ENCODE data around the gene CTDNEP1.
"Not testable (repeated sequence)": the region's sequence is repeated elsewhere in the genome, so short reads cannot be mapped to it uniquely, and the experiment has no call there.

The CTDNEP1 gene

DNA sequence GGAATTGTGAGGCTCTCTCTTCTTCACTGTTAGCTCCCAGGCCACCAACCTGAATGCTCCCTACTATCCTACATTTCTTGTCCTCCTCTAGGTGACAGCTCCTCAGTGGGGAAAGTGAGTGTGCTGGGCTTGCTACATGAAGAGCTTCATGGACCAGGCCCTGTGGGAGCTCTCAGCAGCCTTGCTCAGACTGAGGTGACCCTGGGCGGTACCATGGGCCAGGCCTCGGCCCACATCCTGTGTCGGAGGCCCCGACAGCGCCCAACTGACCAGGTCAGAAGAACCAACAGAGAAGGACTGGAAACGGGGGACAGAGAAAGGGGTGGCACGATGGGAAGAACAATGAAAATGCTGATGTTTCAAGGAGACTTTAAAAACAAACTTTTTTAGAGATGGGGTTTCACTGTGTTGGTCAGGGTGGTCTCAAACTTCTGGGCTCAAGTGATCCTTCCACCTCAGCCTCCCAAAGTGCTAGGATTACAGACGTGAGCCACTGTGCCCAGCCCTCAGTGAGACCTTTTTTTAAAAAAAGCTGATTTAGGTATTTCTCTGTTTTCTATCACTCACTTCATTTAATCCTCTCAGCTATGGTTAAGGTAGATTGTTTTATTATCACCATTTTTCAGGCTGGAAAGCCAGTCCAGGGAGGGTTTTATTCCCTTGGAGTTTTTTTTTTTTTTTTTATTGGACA is 5.4 kb upstream of the CTDNEP1 start:
- Histone ChIP-seq H3K36me3 (ENCODE audit: control insufficient read depth, insufficient read depth, low read length) (peaks cover 60% of the 10 kb centered on the region), H3K9ac (ENCODE audit: low read length) (no peak overlapping the region), H3K27me3 (ENCODE audit: control insufficient read depth, insufficient read depth, low read length) (peaks cover 12% of the 10 kb centered on the region; the same call in 1 of the 2 replicates), H3K27ac (ENCODE audit: low read depth, low read length) (no peak overlapping the region), H3K4me3 (ENCODE audit: low read depth, low read length) (no peak overlapping the region), H3K9me3 (ENCODE audit: control insufficient read depth, insufficient read depth, low read depth, low read length) (no peaks in the 10 kb centered on the region), H3K4me1 (ENCODE audit: control insufficient read depth, insufficient read depth, low read length) (peaks cover 5% of the 10 kb centered on the region)

DNA sequence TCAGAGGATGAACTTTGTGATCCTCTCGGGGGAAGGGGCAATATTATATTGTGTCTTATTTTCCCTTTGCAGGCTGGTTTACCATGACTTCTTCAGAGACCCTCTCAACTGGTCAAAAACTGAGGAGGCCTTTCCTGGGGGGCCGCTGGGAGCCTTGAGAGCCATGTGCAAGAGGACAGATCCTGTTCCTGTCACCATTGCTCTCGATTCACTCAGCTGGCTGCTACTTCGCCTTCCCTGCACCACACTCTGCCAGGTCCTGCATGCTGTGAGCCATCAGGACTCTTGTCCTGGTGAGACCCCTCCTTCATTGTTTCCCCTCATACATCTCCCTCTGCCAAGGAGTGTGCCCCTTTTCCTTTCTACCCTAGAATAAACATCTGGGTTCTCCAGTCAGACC is 3.0 kb upstream of the CTDNEP1 start:
- Histone ChIP-seq H3K4me3 (ENCODE audit: low read depth, low read length) (no peak overlapping the region), H3K36me3 (ENCODE audit: control insufficient read depth, insufficient read depth, low read length) (peaks cover 51% of the 10 kb centered on the region), H3K9me3 (ENCODE audit: control insufficient read depth, insufficient read depth, low read depth, low read length) (no peaks in the 10 kb centered on the region), H3K4me1 (ENCODE audit: control insufficient read depth, insufficient read depth, low read length) (peaks cover 12% of the 10 kb centered on the region; the same call in 1 of the 2 replicates), H3K27ac (ENCODE audit: low read depth, low read length) (no peak overlapping the region), H3K9ac (ENCODE audit: low read length) (no peak overlapping the region), H3K27me3 (ENCODE audit: control insufficient read depth, insufficient read depth, low read length) (no peaks in the 10 kb centered on the region)

DNA sequence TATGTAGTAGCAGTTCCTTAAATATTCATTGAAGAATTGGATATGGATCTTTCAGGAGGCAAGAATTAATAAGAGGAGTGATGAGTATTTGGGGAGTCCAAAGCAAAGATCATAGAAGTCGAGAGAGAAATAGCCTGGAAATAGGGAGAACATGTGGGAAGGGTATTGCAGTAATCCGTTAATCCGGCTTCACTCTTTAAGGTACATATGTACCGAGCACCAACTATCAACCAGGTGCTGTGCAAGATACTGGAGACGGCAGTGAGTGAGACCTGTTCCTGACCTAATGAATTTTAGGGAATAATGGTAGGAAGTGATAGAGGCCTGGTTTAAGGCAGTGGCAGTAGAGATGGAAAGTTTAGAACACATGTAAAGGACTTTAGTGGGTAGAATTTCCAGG is 1.5 kb upstream of the CTDNEP1 start:
- Histone ChIP-seq H3K27ac (ENCODE audit: low read depth, low read length) (no peak overlapping the region), H3K36me3 (ENCODE audit: control insufficient read depth, insufficient read depth, low read length) (peaks cover 38% of the 10 kb centered on the region), H3K9me3 (ENCODE audit: control insufficient read depth, insufficient read depth, low read depth, low read length) (no peaks in the 10 kb centered on the region), H3K4me1 (ENCODE audit: control insufficient read depth, insufficient read depth, low read length) (peaks cover 12% of the 10 kb centered on the region; the same call in 1 of the 2 replicates), H3K4me3 (ENCODE audit: low read depth, low read length) (peak overlapping the region; percentile 89), H3K9ac (ENCODE audit: low read length) (peak overlapping the region; percentile 90), H3K27me3 (ENCODE audit: control insufficient read depth, insufficient read depth, low read length) (no peaks in the 10 kb centered on the region)

DNA sequence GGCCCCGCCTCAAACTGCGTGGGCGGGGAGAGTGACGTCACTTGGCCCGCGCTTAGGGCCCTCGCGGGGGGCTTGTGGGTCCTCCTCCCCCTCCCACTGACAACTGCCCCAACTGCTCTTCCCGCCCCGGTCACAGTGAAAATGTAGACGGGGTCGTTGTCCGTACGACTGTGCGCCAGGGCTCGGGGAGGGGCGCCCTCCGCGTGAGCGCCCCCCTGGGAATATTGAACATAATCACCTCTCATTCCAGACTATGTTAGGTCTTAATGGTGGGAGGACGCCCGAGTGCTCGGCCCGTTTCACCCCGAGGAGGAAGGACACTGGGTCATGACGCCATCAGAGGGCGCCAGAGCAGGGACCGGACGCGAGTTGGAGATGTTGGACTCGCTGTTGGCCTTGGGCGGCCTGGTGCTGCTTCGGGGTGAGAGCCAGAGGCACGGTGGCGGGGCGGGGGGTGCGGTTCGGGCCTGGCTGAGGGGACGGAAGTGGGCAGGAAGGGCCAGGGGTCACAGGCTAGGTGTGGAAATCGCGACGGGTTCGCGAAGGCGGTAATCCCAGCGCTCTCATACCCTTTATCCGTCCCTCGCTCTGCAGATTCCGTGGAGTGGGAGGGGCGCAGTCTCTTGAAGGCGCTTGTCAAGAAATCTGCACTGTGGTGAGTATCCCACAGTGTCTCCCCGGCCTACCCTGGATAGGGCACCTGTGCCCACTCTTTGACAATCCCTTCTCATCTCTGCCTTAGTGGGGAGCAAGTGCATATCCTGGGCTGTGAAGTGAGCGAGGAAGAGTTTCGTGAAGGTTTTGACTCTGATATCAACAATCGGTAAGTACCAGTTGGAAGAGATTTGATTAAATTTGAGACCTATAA is 876 bp upstream of the CTDNEP1 start, which contains the start of gene ELP5:
TSS of gene ELP5 (plus strand) at position 40 of the 868 bp plus-strand sequence. CDS start at position 376, 336 bp downstream.
- Histone ChIP-seq H3K9ac (ENCODE audit: low read length) (peak within 1 kb of the TSS; percentile 90), H3K36me3 (ENCODE audit: control insufficient read depth, insufficient read depth, low read length) (peaks cover 33% of the 10 kb centered on the region), H3K27ac (ENCODE audit: low read depth, low read length) (peak within 1 kb of the TSS; percentile 90)

DNA sequence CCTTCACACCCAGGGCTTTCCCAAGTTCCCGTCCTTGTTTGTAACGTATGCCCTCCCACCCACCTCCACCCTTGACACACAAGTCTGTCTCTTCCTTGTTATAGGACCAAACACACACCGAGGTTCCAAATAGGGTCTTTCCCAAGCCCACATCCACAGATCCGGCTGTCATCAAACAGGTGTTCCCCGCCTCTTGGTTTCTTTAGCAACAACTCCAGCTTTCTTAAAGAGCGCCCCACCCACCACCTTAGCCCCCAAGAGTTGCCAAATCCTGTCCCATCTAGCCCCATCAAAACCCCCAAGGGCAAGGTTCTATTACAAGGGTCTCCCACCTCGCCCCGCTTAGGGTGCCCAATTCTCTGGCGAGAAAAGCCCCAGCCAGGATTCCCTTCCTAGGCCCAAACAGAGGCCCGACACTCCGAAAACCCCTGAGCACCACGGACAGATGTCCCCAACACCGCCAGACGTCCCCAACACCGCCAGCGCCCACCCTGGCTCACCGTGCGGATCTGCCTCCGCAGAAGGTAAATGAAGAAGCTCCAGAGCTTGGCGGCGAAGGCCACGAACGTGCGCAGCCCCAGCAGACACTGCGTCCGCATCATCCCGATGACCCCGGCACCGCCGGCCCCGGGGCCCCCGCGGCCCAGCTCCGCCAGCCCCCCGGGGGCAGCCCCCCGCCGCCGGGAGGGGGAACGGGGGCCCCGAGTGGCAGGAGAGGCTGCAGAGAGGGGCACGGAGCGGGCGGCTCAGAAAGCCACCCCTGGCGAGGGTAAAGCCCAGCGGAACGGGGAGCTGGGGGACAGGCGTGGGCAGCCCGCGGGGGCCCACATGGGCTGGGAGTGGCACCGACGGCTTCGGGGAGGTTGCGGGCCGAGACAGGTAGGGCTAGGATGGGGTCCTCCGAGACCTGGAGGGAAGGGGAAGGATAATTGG is 573 bp downstream of the CTDNEP1 start:
- H3K9me3 ChIP-seq (ENCODE audit: control insufficient read depth, insufficient read depth, low read depth, low read length): no peaks in the 10 kb centered on the region
- H3K27me3 ChIP-seq (ENCODE audit: control insufficient read depth, insufficient read depth, low read length): no peaks in the 10 kb centered on the region
- peak overlapping the region; percentile 79 for H3K9ac ChIP-seq (ENCODE audit: low read length)
- H3K4me1 ChIP-seq (ENCODE audit: control insufficient read depth, insufficient read depth, low read length): peaks cover 12% of the 10 kb centered on the region; the same call in 1 of the 2 replicates
- peak overlapping the region; percentile 89 for H3K4me3 ChIP-seq (ENCODE audit: low read depth, low read length)
- peak overlapping the region; percentile 74 for H3K27ac ChIP-seq (ENCODE audit: low read depth, low read length)
- peaks cover 30% of the 10 kb centered on the region for H3K36me3 ChIP-seq (ENCODE audit: control insufficient read depth, insufficient read depth, low read length)

More for the DNA sequence above, 876 bp upstream of the CTDNEP1 start, which contains the start of gene ELP5:
- peak within 1 kb of the TSS; percentile 89 for H3K4me3 ChIP-seq (ENCODE audit: low read depth, low read length)
- H3K4me1 ChIP-seq (ENCODE audit: control insufficient read depth, insufficient read depth, low read length): peaks cover 12% of the 10 kb centered on the region; the same call in 1 of the 2 replicates
- no peaks in the 10 kb centered on the region for H3K9me3 ChIP-seq (ENCODE audit: control insufficient read depth, insufficient read depth, low read depth, low read length)
- H3K27me3 ChIP-seq (ENCODE audit: control insufficient read depth, insufficient read depth, low read length): no peaks in the 10 kb centered on the region

GRCh38 chr17:7249830-7250229 is 1.7 kb downstream of the CTDNEP1 start:
- Histone ChIP-seq H3K4me3 (ENCODE audit: low read depth, low read length) (peak overlapping the region; percentile 89), H3K4me1 (ENCODE audit: control insufficient read depth, insufficient read depth, low read length) (peaks cover 12% of the 10 kb centered on the region; the same call in 1 of the 2 replicates), H3K36me3 (ENCODE audit: control insufficient read depth, insufficient read depth, low read length) (peaks cover 27% of the 10 kb centered on the region), H3K9me3 (ENCODE audit: control insufficient read depth, insufficient read depth, low read depth, low read length) (no peaks in the 10 kb centered on the region), H3K27ac (ENCODE audit: low read depth, low read length) (no peak overlapping the region), H3K27me3 (ENCODE audit: control insufficient read depth, insufficient read depth, low read length) (no peaks in the 10 kb centered on the region), H3K9ac (ENCODE audit: low read length) (peak overlapping the region; percentile 79)

DNA sequence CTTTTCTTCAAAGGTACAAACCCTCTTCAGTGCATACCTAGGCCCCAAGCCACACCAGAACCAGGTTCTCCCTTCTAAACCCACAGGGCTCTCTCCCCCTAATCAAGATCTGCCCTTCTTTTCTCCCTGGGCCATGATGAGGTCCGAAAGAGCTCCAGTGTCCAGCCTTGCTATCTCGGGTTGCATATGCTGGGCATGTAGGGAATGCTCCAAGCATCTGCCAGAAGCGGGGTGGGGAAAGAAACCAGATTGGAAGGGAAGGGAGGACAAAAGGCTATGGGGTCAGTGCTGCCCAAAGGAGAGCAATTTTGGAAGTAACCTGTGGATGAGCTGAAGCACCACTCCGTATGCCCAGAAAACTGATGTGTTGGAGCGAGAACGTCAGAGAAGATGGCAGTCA is 2.3 kb downstream of the CTDNEP1 start:
- Histone ChIP-seq H3K4me1 (ENCODE audit: control insufficient read depth, insufficient read depth, low read length) (peaks cover 12% of the 10 kb centered on the region; the same call in 1 of the 2 replicates), H3K27ac (ENCODE audit: low read depth, low read length) (no peak overlapping the region)

GRCh38 chr17:7248796-7249195 is 2.7 kb downstream of the CTDNEP1 start:
- Histone ChIP-seq H3K9ac (ENCODE audit: low read length) (no peak overlapping the region), H3K4me3 (ENCODE audit: low read depth, low read length) (no peak overlapping the region), H3K4me1 (ENCODE audit: control insufficient read depth, insufficient read depth, low read length) (peaks cover 12% of the 10 kb centered on the region; the same call in 1 of the 2 replicates), H3K27ac (ENCODE audit: low read depth, low read length) (no peak overlapping the region), H3K36me3 (ENCODE audit: control insufficient read depth, insufficient read depth, low read length) (peaks cover 28% of the 10 kb centered on the region), H3K9me3 (ENCODE audit: control insufficient read depth, insufficient read depth, low read depth, low read length) (no peaks in the 10 kb centered on the region), H3K27me3 (ENCODE audit: control insufficient read depth, insufficient read depth, low read length) (no peaks in the 10 kb centered on the region)

More for the DNA sequence above, 2.3 kb downstream of the CTDNEP1 start:
- Histone ChIP-seq H3K27me3 (ENCODE audit: control insufficient read depth, insufficient read depth, low read length) (no peaks in the 10 kb centered on the region), H3K4me3 (ENCODE audit: low read depth, low read length) (no peak overlapping the region), H3K9me3 (ENCODE audit: control insufficient read depth, insufficient read depth, low read depth, low read length) (no peaks in the 10 kb centered on the region), H3K36me3 (ENCODE audit: control insufficient read depth, insufficient read depth, low read length) (peaks cover 27% of the 10 kb centered on the region), H3K9ac (ENCODE audit: low read length) (no peak overlapping the region)

- no peak overlapping the region for H3K27ac ChIP-seq (ENCODE audit: low read depth, low read length)
- H3K4me3 ChIP-seq (ENCODE audit: low read depth, low read length): no peak overlapping the region
- peaks cover 30% of the 10 kb centered on the region for H3K36me3 ChIP-seq (ENCODE audit: control insufficient read depth, insufficient read depth, low read length)
- H3K4me1 ChIP-seq (ENCODE audit: control insufficient read depth, insufficient read depth, low read length): peaks cover 11% of the 10 kb centered on the region
- no peaks in the 10 kb centered on the region for H3K27me3 ChIP-seq (ENCODE audit: control insufficient read depth, insufficient read depth, low read length)
- no peaks in the 10 kb centered on the region for H3K9me3 ChIP-seq (ENCODE audit: control insufficient read depth, insufficient read depth, low read depth, low read length)
- no peak overlapping the region for H3K9ac ChIP-seq (ENCODE audit: low read length)
Observed at GRCh38 chr17:7246779-7247178, 4.8 kb downstream of the CTDNEP1 start.

- H3K27ac ChIP-seq (ENCODE audit: low read depth, low read length): not testable (repeated sequence)
- H3K36me3 ChIP-seq (ENCODE audit: control insufficient read depth, insufficient read depth, low read length): peaks cover 40% of the 10 kb centered on the region
Observed at GRCh38 chr17:7243838-7244237, 7.7 kb downstream of the CTDNEP1 start.

More at GRCh38 chr17:7243838-7244237, 7.7 kb downstream of the CTDNEP1 start:
- not testable (repeated sequence) for H3K4me1 ChIP-seq (ENCODE audit: control insufficient read depth, insufficient read depth, low read length); H3K9ac ChIP-seq (ENCODE audit: low read length); H3K4me3 ChIP-seq (ENCODE audit: low read depth, low read length); H3K9me3 ChIP-seq (ENCODE audit: control insufficient read depth, insufficient read depth, low read depth, low read length); H3K27me3 ChIP-seq (ENCODE audit: control insufficient read depth, insufficient read depth, low read length)

Data from HUES6 (cell line).